DMS114 treated with DMSO at 0.1 percent for 48 hours (cell line): ENCODE results near the gene UBE2O.

ENCODE experiments used
- DNase-seq: peaks from one replicate; lab custom pipeline; 2025; ENCODE audit not compliant: unreplicated experiment; lab: John Stamatoyannopoulos, UW

Gene UBE2O

DNA sequence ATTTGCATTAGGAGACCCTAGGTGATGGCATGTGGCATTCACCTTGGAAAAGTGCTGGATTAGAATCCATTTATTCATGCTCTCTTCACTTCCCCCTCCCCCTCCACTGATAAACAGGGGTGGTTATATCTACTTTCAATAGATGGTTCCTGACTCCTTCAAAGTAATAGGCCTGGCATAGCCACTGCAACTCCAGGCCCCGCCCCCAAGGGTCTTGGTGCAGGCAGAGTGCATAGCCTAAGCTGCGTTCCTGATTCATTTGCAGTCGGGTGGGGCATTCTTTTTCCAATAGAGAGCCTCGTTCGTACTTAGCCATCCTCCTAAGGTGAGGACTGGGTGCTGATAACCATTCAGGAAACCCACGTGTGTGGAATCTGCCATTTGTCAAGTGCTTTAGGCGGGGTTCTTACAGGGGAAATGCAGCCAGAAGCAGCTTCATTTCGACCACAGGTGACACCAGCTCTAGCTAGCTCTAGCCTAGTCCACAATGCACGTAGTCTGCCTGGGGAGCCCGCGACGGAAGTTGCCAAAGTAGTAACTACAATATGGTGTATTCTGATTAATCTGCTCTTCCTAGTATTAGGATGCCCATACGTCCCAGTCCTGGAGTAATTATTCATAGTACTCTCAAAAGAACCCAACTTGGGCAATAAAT, 11.1 kb downstream of the UBE2O start:
- no peak for DNase-seq

DNA sequence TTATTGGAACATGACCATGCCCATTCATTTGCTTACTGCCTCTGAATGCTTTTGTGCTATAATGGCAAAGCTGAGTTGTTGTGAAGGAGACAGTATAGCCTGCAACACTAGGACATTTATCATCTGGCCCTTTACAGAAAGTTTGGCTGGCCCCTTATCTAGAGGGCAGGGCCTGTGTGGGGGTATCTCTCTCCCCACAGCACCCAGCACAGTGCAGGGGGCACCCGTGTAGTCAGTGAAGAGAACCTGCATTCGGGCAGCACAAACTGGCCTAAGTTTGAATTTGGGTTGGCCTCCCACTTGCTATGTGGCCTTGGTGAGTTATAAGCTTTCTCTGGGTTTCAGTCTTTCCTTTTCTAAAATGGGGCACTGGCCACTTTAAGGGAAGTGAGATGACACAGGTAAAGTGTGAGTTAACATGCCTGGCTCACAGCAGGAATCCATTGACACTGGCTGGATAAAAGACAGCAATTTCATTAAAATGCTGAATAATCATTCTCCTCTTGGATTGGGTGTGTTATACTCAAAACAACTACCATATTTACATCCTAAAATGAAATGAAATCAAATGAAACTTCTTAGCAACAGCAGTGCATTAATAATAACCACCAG, 12.1 kb downstream of the UBE2O start:
- no peak for DNase-seq

DNA sequence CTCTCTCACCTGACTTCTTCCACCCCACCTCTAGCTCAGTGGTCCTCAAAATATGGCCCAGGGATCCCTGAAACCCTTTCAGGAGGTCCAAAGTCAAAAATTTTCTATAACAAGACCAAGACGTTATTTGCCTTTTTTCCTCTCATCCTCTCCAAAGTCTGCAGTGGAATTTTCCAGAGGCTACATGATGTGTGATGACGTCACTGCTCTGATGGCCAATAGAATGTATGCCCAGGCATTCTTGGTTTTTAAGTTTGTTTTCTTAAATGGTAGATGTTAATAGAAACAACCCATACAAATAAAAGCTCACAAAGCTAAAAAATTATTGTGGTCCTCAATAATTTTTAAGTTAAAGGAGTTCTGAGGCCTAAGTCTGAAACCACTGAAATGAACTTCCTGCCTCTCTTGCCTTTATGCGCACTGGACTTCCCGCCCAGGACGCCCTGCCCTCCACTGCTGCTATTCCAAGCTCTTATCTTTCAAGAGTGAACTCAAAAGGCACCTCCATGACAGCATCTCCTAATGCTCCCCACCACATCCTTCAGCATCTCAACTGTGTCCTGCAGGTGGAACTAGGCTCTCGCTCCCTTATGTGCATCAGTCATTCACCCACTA, 13.5 kb downstream of the UBE2O start:
- DNase-seq, result no peak

DNA sequence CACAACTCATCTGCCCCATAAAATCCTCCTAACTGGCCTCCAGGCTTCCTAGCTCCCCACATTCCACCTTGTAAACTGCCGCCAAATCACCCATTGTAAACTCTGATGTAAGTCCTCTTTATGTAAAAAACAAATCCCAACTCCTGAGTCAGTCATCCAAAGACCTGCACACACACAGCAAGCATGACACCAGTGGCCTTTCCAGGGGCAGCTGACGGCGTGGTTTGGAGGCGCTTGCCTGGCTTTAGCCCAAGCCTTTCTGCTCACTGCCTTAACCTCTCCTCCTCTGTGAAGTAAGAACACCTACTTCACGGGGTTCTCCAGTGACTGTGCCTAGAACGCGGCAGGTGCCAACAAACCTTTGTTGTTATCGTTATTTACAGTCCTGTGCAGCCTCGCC, 14.0 kb downstream of the UBE2O start:
- no peak for DNase-seq

DNA sequence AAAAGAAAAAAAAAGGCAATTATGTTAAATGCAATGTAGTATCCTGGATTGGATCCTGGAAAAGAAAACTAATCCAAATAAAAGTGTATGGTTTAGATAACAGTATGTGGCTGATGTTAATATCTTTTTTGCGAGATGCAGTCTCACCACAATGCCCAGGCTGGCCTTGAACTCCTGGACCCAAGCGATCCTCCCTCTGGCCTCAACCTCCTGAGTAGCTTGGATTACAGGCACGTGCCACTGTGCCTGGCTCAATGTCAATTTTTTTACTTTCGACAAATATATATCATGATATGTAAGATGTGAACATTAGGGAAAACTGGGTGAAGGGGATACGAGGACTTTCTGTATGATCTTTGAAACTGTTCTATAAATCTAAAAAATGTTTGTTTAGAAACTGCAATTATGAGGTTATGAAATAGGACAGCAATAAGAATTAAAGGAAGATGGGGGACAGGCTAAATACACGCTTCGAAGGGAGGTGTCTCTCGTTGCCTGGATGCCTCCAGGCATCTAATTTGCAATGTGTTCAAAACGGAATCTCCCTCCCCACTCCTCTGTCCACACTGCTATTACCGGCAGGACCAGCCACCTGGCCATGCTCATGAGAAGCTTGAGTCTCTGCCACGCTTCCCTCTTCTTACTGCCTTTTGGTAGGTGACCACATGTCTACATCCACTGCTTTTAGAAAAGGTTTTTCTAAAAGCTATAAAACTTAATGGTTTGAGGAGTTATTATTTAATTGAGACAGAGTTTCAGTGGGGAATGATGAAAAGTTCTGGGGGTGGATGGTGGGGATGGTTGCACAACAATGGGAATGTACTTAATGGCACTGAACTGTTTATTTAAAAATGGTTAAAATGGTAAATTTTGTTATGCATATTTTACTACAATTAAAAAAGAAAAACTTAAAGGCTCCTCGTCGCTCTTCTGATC, 15.2 kb downstream of the UBE2O start:
- DNase-seq, result no peak

DNA sequence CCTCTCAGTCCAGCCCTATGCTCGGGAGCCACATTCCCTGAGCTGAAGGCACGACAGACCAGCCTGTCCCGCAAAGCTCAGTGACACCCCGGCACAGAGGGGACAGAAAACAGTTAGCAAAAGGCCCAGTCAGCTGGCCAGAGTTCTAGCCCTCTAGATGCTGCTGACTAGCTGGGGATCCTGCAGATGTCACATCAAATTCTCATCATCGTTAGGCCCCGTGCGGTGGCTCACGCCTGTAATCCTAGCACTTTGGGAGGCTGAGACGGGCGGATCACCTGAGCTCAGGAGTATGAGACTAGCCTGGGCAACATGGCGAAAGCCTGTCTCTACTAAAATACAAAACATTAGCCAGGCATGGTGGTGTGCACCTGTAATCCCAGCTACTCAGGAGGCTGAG, 17.2 kb downstream of the UBE2O start:
- no peak for DNase-seq

DNA sequence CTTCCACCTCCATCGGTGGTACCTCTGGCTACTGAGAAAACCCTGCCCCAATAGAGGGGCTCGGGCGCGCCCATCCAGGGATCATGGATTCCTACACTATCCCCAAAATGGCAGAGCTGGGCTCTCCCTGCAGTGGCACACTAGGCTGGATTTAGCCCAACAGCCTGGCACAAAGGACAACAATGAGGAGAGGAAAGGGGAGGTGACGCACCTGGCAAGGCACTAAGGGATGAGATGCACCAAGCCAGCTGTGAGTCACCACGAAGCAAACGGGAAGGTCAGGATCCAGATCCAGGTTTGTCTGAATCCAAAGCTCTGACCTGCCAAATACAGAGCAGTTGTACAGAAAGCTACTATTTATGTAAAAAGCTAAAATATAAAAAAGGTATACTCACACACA, 18.1 kb downstream of the UBE2O start:
- no peak for DNase-seq

DNA sequence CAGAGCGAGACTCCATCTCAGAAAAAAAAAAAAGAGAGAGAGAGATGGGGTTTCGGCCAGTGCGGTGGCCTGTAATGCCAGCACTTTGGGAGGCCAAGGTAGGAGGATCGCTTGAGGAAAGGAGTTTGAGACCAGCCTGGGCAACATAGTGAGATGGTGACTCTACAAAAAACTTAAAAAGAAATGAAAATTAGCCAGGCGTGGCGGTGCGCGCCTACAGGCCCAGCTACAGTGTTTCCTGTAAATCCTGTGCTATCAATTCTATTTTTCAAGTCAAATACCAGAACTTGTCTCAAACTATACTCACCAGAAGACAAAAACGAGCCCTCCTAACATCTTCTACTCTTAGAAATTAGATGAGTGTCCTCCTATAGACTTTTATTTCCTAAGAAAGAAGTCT, 19.3 kb downstream of the UBE2O start:
- no peak for DNase-seq

DNA sequence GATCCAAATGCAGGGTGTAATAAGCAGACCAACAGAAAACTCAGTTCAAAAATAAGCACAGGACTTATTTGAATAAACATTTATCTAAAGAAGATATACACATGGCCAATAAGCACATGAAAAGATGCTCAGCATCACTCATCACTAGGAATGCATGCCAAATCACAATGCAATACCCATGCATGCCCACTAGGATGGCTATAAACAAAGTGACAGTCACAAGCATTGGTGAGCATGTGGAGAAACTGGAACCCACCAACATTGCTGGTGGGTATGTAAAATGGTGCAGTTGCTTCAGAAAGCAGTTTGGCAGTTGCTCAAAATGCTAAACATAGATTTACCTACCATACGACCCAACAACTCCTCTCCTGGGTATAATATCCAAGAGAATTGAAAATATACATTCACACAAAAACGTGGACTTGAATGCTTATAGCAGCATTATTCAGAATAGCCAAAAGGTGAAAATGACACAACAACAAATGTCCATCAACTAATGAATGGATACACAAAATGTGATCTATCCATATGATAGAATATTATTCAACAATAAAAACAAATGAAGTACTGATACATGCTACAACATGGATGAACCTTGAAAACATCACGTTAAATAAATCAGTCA, 20.1 kb downstream of the UBE2O start:
- DNase-seq, result no peak

DNA sequence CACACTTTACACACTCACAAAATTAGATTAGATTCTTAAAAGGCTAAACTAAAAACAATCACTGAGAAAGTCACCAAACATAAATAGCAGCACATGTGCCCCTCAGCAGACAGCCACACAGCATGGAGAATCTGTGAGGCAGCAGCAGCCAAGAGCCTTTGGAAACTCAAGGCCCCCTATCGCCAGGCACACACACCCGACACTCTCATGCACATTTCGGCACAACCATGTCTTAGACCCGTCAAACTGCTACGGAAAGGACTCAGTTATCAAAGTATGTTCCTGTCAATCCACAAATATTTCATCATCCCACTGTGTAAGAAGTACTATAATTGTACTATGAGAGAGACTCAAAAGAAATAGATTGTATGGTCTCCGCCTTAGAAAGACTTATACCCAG, 20.9 kb downstream of the UBE2O start:
- DNase-seq, result no peak

DNA sequence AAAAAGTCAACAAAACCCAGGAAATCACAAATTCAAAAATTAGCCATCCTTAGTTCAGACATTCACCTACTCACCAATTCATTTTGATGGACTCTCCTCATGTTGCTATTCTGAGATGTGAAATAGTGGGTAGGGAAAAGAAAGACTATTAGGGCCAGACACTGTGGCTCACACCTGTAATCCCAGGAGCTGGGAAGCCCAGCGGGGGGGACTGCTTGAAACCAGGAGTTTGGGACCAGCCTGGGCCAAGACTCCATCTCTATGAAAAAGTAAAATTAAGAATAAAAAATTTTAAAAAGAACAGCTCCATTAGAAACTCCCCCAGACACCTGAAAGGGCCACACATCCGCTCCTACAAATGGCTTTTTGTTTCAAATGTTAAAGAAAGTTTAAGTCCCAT, 21.4 kb downstream of the UBE2O start:
- DNase-seq, result no peak

DNA sequence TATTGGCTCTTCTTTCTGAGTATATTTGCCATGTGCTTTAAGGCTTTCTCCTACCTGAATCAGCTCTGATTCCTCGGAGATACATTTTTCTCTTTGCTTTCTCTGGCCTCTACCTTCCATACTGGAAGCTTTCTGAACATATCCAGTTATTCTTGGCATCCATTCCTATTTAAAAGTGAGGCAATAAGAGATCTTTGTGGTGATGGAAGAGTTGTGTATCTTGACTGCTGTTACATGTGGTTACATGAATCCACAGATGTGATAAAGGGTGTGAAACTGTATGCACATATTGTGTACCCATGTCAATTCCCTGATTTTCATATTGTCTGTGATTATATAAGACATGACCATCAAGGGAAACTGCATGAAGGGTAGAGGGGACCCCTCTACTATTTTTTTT, 24.4 kb downstream of the UBE2O start:
- DNase-seq, result no peak

DNA sequence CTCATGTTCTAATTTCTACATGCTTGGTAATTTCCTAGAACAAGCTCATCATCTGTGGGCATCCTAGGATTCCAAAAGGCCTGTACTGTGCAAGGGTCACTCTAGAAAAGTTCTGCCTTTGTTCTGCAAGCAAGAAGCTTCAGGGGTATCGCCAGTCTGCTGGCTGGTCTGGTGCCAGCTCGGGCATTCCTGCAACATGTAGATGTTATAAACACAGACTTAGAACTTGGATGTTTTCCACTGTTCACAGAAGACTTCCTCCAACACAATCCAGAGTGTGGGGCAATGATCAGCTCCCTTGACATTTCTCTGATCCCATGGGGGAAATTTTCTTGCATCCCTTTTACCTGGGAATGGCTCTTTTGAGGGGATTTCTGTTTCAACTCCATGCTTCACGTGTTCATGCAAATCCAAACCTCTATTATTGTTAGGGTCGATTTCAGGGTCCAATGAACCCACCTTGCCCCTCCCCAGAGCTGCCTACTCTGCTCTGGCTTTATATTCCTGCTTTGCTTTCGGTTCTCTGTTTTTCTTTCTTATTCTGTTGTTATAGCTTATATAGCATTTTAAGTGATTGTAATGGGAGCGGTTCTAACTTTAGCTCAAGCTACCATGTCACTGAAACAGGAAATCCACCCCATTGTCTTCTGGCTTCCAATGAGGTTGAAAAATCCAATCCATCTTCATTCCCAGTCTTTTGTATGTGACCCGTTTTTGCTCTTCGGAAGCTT, 25.3 kb downstream of the UBE2O start:
- DNase-seq, result no peak

DNA sequence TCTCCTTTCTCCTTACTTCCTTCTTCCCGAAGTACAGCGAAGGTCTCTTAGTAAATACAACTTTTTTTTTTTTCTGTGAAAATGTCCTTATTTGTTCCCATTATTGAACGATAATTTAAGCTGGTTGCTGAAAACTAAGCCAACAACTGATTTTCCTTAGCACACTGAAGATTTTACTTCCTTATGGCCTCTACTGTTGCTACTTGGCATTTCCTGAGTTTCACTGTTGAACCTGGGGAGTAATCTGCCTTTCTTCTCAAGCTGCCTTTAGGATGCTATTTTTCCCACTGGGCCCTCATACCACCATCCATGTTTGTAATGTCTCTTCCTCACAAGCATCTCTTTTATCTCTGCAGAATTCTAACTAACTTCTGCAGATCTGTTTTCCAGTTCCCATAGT, 26.1 kb downstream of the UBE2O start:
- DNase-seq, result no peak

DNA sequence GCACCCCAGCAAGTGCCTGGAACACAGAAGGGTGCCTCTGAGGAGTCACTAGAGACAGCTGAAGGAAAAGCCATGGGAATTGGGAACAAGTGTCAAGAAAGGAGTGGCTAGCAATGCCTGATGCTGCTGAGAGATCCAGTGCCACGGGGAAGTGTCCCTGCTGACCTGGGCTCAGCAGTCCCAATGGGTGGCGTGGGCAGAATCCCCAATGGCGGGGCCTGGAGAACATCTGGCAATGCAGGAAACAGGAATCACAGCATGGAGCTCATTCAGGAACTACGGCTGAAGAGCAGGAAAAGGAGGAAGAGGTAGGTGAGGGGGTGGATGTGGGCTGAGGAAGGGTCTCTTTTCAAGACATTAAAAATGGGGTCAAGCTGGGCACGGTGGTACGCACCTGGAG, 30.1 kb downstream of the UBE2O start:
- DNase-seq, result no peak

DNA sequence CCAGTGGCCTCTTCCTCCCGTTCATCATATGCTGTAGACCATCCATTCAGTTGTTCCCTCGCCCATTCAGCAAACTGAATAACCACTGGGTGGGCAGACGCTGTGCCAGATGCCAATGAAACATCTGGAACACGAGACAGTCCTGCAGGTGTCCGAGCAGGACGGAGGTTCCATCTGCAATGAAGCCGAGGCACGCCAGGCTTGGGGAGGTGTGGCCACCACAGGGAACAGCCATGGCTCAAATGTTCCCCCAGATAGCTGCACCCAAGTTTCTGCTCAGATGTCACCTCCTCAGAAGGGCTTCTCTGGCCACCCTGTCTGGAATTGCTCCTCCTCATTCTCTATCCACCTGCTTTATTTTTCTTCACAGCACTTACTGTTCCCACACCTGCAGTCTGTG, 30.5 kb downstream of the UBE2O start:
- no peak for DNase-seq

DNA sequence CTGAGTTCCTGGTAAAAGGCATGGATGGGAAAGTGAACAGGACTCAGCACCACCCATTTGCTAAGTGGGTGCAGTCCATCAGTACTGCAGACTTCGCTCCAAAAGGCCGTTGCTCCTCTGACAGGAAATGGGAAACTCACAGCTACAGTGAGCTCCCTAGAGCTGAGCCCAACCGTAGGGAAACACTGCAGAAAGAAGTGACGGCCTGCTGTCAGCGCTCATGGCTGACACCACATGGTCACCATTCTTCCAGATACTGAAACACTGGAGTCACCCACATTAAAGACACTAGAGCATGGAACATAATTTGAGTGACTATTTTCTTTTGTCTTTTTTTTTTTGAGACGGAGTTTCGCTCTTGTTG, 31.9 kb downstream of the UBE2O start:
- no peak for DNase-seq

DNA sequence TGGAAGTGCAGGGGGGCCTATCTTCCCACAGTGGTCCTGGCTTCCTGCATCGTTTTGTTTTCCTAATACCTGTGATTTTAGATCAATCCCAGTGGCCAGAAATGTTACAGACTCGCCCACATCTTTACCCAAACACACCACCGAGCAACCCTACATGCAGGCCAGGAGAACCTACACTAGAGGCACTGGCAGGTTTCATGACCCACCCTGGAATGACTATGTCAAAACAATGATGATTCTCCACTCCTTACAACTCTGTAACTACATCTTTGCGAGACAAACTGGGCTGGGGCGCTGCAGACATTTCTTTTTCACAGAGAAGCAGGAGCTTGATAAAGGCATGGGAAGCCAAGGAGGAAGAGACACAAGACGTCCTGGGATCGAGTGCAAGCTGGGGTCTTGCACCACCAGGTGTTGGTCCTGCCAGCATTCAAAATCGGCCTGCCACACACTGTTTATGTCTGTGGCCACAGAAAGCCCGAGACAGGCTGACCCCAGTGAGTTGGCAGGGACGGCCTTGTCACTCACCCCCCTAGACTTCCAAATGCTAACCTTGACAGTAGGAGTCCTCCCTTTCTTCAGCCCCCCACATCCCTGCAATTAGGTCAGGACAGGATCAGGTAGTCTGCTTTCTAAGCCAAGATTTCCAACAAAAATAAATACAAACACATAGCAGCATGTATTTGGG, 32.5 kb downstream of the UBE2O start:
- no peak for DNase-seq

DNA sequence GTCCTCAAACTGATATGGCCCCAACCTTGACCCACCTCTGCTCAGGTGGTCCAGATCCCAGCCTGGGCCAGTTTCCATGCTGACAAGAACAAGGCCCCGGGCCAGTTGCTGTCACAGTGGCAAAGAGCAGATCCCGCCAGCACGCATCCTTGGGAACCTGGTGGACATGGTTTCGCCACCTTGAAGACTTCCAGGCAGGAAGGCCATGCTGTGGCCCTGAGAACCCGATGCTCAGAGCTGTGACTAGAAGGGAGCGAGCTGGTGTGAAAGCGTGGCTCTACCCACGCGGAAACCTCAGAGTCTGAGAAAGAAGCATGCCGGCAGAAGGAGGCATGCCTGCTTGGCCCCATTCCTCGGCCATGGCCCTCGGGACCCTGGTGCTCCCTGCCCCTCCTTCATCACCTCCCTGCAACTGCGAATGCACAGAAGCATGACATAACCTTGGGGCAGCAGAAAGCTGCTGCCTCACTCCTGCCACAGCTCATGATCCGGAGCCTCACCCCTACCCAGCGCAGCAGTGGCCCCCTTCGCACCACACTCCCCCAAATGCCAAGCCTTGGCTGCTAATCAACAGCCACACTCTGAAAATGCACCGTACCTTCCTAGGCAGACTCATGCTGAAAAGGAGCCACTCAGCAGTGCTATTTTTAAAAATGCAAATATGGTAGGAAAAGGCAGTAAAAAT, 33.2 kb downstream of the UBE2O start:
- DNase-seq, result no peak
